Measurements from ENCODE around the gene LRRC4C.

DNA sequence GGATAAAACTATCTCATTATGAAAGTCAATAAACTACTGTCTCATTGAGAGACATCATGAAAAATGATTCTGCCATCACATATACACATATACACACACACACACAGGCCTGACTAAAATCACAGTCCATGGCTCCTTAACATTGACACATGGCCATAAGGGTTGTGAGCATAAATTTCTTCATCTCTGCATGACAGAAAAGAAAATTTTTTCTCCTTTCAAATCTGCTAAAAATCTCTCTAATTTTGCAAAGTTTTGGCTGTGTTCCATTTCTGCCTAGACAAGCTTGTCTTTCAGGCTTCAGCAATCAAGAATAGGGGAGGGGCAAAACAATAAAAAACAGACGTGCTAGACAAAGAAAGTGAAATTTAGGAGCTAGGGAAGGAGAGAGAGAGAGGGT is 324.5 kb downstream of the LRRC4C start:
- TF ChIP-seq POLR2AphosphoS5 (IDR thresholded peaks at IDR 0.05; ENCODE audit: low read depth, low read length) (no peak), TCF12 (IDR thresholded peaks at IDR 0.05) (no peak), ELF1 (IDR thresholded peaks at IDR 0.05) (no peak), EP300 (IDR thresholded peaks at IDR 0.05; ENCODE audit: borderline replicate concordance in 1 of 2, low read depth in 1 of 2, low read length in 1 of 2) (no peak), CHD2 (IDR thresholded peaks at IDR 0.05; ENCODE audit: low read length, partially characterized antibody) (no peak), MXI1 (IDR thresholded peaks at IDR 0.05; ENCODE audit: low read depth, low read length) (no peak), FOSL2 (IDR thresholded peaks at IDR 0.05; ENCODE audit: borderline replicate concordance, low read depth) (no peak), RXRA (IDR thresholded peaks at IDR 0.05; ENCODE audit: borderline replicate concordance, low read depth) (no peak)
- TF ChIP-seq, protein P1, sequence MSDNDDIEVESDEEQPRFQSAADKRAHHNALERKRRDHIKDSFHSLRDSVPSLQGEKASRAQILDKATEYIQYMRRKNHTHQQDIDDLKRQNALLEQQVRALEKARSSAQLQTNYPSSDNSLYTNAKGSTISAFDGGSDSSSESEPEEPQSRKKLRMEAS (IDR thresholded peaks at IDR 0.05; ENCODE audit: low read depth): no peak
- TF ChIP-seq, protein P2, sequence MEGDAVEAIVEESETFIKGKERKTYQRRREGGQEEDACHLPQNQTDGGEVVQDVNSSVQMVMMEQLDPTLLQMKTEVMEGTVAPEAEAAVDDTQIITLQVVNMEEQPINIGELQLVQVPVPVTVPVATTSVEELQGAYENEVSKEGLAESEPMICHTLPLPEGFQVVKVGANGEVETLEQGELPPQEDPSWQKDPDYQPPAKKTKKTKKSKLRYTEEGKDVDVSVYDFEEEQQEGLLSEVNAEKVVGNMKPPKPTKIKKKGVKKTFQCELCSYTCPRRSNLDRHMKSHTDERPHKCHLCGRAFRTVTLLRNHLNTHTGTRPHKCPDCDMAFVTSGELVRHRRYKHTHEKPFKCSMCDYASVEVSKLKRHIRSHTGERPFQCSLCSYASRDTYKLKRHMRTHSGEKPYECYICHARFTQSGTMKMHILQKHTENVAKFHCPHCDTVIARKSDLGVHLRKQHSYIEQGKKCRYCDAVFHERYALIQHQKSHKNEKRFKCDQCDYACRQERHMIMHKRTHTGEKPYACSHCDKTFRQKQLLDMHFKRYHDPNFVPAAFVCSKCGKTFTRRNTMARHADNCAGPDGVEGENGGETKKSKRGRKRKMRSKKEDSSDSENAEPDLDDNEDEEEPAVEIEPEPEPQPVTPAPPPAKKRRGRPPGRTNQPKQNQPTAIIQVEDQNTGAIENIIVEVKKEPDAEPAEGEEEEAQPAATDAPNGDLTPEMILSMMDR (IDR thresholded peaks at IDR 0.05): no peak

All from SK-N-SH (cell line).